H9 (cell line): ENCODE results near the gene KCTD21. TPM values are rescaled to one million over a fixed set of nuclear protein-coding genes. Genes with fewer than 3 reads are reported as not detected.

Source experiments
- DNase-seq: peaks from one replicate; pipeline ENCODE4 v3.0.0-alpha.2; 2017
- H2AFZ ChIP-seq: one replicate; pipeline ENCODE4 v1.6.1; 2013; ENCODE audit warnings: mild to moderate bottlenecking, low read length, control low read depth, moderate library complexity
- H2AK5ac ChIP-seq: 2 replicates; pipeline ENCODE4 v1.6.1; 2013; ENCODE audit warnings: low read length, control low read depth, mixed read lengths; ENCODE audit not compliant: insufficient read length
- H2BK120ac ChIP-seq: one replicate; pipeline ENCODE4 v1.6.1; 2013; ENCODE audit warnings: low read depth, mild to moderate bottlenecking, low read length, control low read depth, inconsistent platforms; ENCODE audit not compliant: poor library complexity, severe bottlenecking
- H2BK12ac ChIP-seq: 2 replicates; pipeline ENCODE4 v1.6.1; 2013; ENCODE audit warnings: low read length, control low read depth, mixed read lengths, low read depth; ENCODE audit not compliant: insufficient read length
- H2BK15ac ChIP-seq: 2 replicates; pipeline ENCODE4 v1.6.1; 2013; ENCODE audit warnings: low read depth, low read length, control low read depth
- H2BK20ac ChIP-seq: one replicate; pipeline ENCODE4 v1.6.1; 2013; ENCODE audit warnings: low read depth, mild to moderate bottlenecking, low read length, control low read depth, inconsistent platforms; ENCODE audit not compliant: poor library complexity, severe bottlenecking
- H2BK5ac ChIP-seq: 2 replicates; pipeline ENCODE4 v1.6.1; 2013; ENCODE audit warnings: low read length, control low read depth, mixed read lengths; ENCODE audit not compliant: insufficient read length
- H3K14ac ChIP-seq: 2 replicates; pipeline ENCODE4 v1.6.1; 2013; ENCODE audit warnings: low read length, control low read depth; ENCODE audit not compliant: insufficient read depth
- H3K18ac ChIP-seq: 2 replicates; pipeline ENCODE4 v1.6.1; 2013; ENCODE audit warnings: low read depth, mild to moderate bottlenecking, mixed read lengths, low read length, control low read depth; ENCODE audit not compliant: insufficient read length
- H3K23ac ChIP-seq: 2 replicates; pipeline ENCODE4 v1.6.1; 2013; ENCODE audit warnings: low read length, control low read depth, mixed read lengths, low read depth; ENCODE audit not compliant: insufficient read length
- H3K23me2 ChIP-seq: 2 replicates; pipeline ENCODE4 v1.6.1; 2013; ENCODE audit warnings: low read depth, mild to moderate bottlenecking, mixed read lengths, low read length, control low read depth; ENCODE audit not compliant: insufficient read length, poor library complexity, severe bottlenecking
- H3K27ac ChIP-seq: 2 replicates; pipeline ENCODE4 v1.5.1; 2013; ENCODE audit warnings: low read length, control low read depth, mixed read lengths, low read depth; ENCODE audit not compliant: insufficient read length
- H3K27me3 ChIP-seq: 2 replicates; pipeline ENCODE4 v1.6.1; 2013; ENCODE audit warnings: low read length, control low read depth, inconsistent platforms; ENCODE audit not compliant: insufficient read depth
- H3K4ac ChIP-seq: 2 replicates; pipeline ENCODE4 v1.6.1; 2013; ENCODE audit warnings: low read depth, mild to moderate bottlenecking, control low read depth, inconsistent platforms, low read length, moderate library complexity
- H3K4me1 ChIP-seq: 2 replicates; pipeline ENCODE4 v1.6.1; 2013; ENCODE audit warnings: low read length, control low read depth, inconsistent platforms; ENCODE audit not compliant: insufficient read depth
- H3K4me2 ChIP-seq: 2 replicates; pipeline ENCODE4 v1.6.1; 2013; ENCODE audit warnings: low read length, control low read depth, mixed read lengths; ENCODE audit not compliant: insufficient read length, insufficient read depth
- H3K56ac ChIP-seq: 2 replicates; pipeline ENCODE4 v1.6.1; 2013; ENCODE audit warnings: low read depth, mild to moderate bottlenecking, mixed read lengths, low read length, control low read depth; ENCODE audit not compliant: insufficient read length
- H3K79me1 ChIP-seq: 2 replicates; pipeline ENCODE4 v1.6.1; 2013; ENCODE audit warnings: low read depth, mild to moderate bottlenecking, moderate library complexity, low read length, control low read depth, inconsistent platforms; ENCODE audit not compliant: insufficient read depth, poor library complexity, severe bottlenecking
- H3K79me2 ChIP-seq: 2 replicates; pipeline ENCODE4 v1.6.1; 2013; ENCODE audit warnings: low read length, control low read depth, inconsistent platforms; ENCODE audit not compliant: insufficient read depth
- H3K9ac ChIP-seq: 2 replicates; pipeline ENCODE4 v1.6.1; 2013; ENCODE audit warnings: low read length, control low read depth, mixed read lengths; ENCODE audit not compliant: insufficient read length; ENCODE audit errors: extremely low read depth
- H3K9me3 ChIP-seq: one replicate; pipeline ENCODE4 v1.6.1; 2013; ENCODE audit warnings: low read depth, low read length, inconsistent platforms; ENCODE audit not compliant: control insufficient read depth
- H3T11ph ChIP-seq: one replicate; pipeline ENCODE4 v1.6.1; 2013; ENCODE audit warnings: mild to moderate bottlenecking, low read length, control low read depth, inconsistent platforms
- H4K20me1 ChIP-seq: one replicate; pipeline ENCODE4 v1.6.1; 2013; ENCODE audit not compliant: control insufficient read depth, insufficient read length, insufficient read depth
- H4K5ac ChIP-seq: 2 replicates; pipeline ENCODE4 v1.6.1; 2013; ENCODE audit warnings: low read depth, mild to moderate bottlenecking, mixed read lengths, low read length, control low read depth; ENCODE audit not compliant: insufficient read length
- H4K8ac ChIP-seq: replicated peaks from 2 replicates; pipeline ENCODE4 v1.6.1; 2013; ENCODE audit warnings: low read length, control low read depth, mixed read lengths, low read depth; ENCODE audit not compliant: insufficient read length
- H4K91ac ChIP-seq: 2 replicates; pipeline ENCODE4 v1.6.1; 2013; ENCODE audit warnings: low read depth, mild to moderate bottlenecking, moderate library complexity, mixed read lengths, low read length, control low read depth; ENCODE audit not compliant: insufficient read length
- H3K27ac Mint-ChIP-seq, 3 experiments: 2 replicates in 2 of 3; 3 replicates in 1 of 3; pipeline ENCODE4 v1.8.0; 2020 to 2021; ENCODE audit warnings: mixed read lengths in 3 of 3, mild to moderate bottlenecking in 1 of 3, moderate library complexity in 1 of 3
- H3K27me3 Mint-ChIP-seq: 2 replicates; pipeline ENCODE4 v1.8.0; 2021; ENCODE audit warnings: low read depth, mild to moderate bottlenecking, moderate library complexity, mixed read lengths
- H3K36me3 Mint-ChIP-seq, 3 experiments: 2 replicates in 2 of 3; 3 replicates in 1 of 3; pipeline ENCODE4 v1.8.0; 2020 to 2021; ENCODE audit warnings: low read depth in 3 of 3, mixed read lengths in 3 of 3; ENCODE audit not compliant: insufficient read depth in 1 of 3
- H3K4me1 Mint-ChIP-seq, 2 experiments: 2 replicates each; pipeline ENCODE4 v1.8.0; 2020; ENCODE audit warnings: mixed read lengths in 2 of 2
- H3K4me3 Mint-ChIP-seq, 2 experiments: 2 replicates in 1 of 2; 3 replicates in 1 of 2; pipeline ENCODE4 v1.8.0; 2020 to 2021; ENCODE audit warnings: mild to moderate bottlenecking in 2 of 2, mixed read lengths in 2 of 2, moderate library complexity in 1 of 2
- H3K9me3 Mint-ChIP-seq, 2 experiments: 2 replicates in 1 of 2; 3 replicates in 1 of 2; pipeline ENCODE4 v1.8.0; 2020; ENCODE audit warnings: mild to moderate bottlenecking in 2 of 2, mixed read lengths in 2 of 2, moderate library complexity in 1 of 2
- CTCF ChIP-seq: fragments of 200-600 bp; sonication (generic); conservative IDR thresholded peaks from 3 replicates; pipeline ENCODE4 v1.8.0; 2021; ENCODE audit warnings: antibody characterized with exemption, mild to moderate bottlenecking
- WGBS: extraction: QIAGEN DNeasy Blood & Tissue Kit; methylation state at CpG from one replicate; pipeline ENCODE4 v1.1.7; 2013; ENCODE audit warnings: missing lambda C conversion rate, low lambda C conversion rate, mixed read lengths; ENCODE audit not compliant: insufficient read length; ENCODE audit errors: extremely low coverage; 5-methylcytosine and 5-hydroxymethylcytosine counted together
- total RNA-seq: library from RNA; stranded (reverse); gene quantifications from 2 replicates; pipeline ENCODE4 v1.2.1, GENCODE V29; 2021

The KCTD21 gene
- total RNA-seq, 1 experiment from 2014 or later, result 4.0 TPM

GRCh38 chr11:78200553-78200952 lies 12.1 kb upstream of the KCTD21 start:
- Mint-ChIP-seq H3K9me3 (no peaks in the 10 kb centered on the region), H3K27ac (no peak overlapping the region), H3K36me3 (peaks cover 0 to 10% (median 0%) of the 10 kb centered on the region in 3 experiments; a peak in 4 of 7 replicates), H3K27me3 (no peaks in the 10 kb centered on the region), H3K4me1 (peaks cover 8 to 14% of the 10 kb centered on the region in 2 experiments), H3K4me3 (no peak overlapping the region)
- Histone ChIP-seq H3K27me3 (no peaks in the 10 kb centered on the region), H2BK5ac (no peak overlapping the region), H4K8ac (no peak overlapping the region), H3K23me2 (no peaks in the 10 kb centered on the region), H3K14ac (no peak overlapping the region), H3T11ph (no peak overlapping the region), H2AK5ac (no peak overlapping the region), H2BK120ac (no peak overlapping the region), H2BK15ac (no peak overlapping the region), H2AFZ (no peak overlapping the region), H3K4me1 (no peaks in the 10 kb centered on the region), H2BK20ac (no peak overlapping the region), H4K20me1 (no peaks in the 10 kb centered on the region), H3K9me3 (no peaks in the 10 kb centered on the region), H3K4ac (no peak overlapping the region), H3K23ac (no peak overlapping the region), H4K5ac (no peak overlapping the region), H2BK12ac (no peak overlapping the region), H3K4me2 (no peak overlapping the region), H3K18ac (no peak overlapping the region), H3K79me1 (no peaks in the 10 kb centered on the region), H3K9ac (no peak overlapping the region), H4K91ac (no peak overlapping the region), H3K27ac (no peak overlapping the region), H3K79me2 (no peaks in the 10 kb centered on the region), H3K56ac (no peak overlapping the region)
- DNase-seq, result no peak
- no CpG with 5 or more reads among the region's 13 CpGs for WGBS
- no peak for TF ChIP-seq CTCF
